Activated T-cell treated with anti-CD3 and anti-CD28 coated beads for 24 hours (primary cell): ENCODE measurements around the gene SOCS1.

Experiments used
- DNase-seq: peaks from one replicate; pipeline ENCODE4 v3.0.0-alpha.2; 2020; ENCODE audit warnings: low read depth

Gene SOCS1

DNA sequence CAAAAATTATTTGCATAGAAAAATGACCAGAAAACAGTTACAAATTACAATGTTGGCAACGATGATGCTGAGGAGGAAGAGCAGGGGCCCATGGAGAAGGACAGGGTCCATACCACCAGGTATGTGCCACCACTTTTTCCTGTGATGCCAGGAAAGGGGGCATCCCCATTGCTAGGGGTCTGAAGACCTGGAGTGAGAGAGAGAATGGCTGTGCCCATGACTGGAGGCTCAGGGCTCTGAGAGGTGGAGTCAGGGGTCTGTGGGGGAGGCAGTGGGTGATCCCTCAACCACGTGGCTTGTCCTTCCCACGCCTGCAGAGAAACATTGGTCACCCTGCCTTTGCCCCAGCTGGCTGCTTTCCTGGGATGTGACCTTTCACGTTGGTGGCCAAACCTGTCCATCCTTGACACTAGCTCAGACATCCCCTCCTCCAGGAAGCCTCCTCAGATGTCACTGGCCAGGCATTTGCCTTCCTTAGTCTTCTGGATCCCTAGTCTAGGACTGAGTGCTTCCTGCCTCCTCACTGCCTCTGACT, 51.4 kb downstream of the SOCS1 start:
- no peak for DNase-seq
